Heart left ventricle (tissue), 13 donors: Measurements from ENCODE around the gene USH1C.

Experiments used
- POLR2A ChIP-seq, 2 donors: fragments of 450-650 bp; IDR thresholded peaks; one replicate each; pipeline ENCODE4 v1.6.1; 2017; ENCODE audit warnings: antibody characterized with exemption in 2 of 2, mild to moderate bottlenecking in 2 of 2, moderate library complexity in 2 of 2
- TF ChIP-seq, protein P1 (sequence below), 12 donors: fragments of 200-600 bp; sonication (generic) in 4 of 12; IDR thresholded peaks; one replicate each; pipeline versions ENCODE4 v1.5.0 to v1.8.0; 2018 to 2022; ENCODE audit warnings: antibody characterized with exemption in 12 of 12, mild to moderate bottlenecking in 5 of 12
- donor health status: ischemic (EF 13 %, LVEDD 7.1; RV severe dilation, severe dysfunction).
- donor health status: DM: no; HTN: yes; CAD: no.
- donor health status: DM: no; HTN: no; CAD: no.
- donor health status: ischemic (EF 25% LVEDD 6.9; RV normal size, moderate dysfunction).
- donor health status: ischemic (EF 25% LVEDD 5.7; RV mildly dilated, moderate dysfunction).
- donor health status: ischemic (EF 35%, LVEDD 5.7; RV mildly dilated, moderate dysfunction).
- donor health status: nonischemic (EF 11% LVEDD 7.7; RV severe dilation, severe dysfunction).
- donor health status: DM: yes; HTN: yes; CAD: no.
- donor health status: PGD.
- donor health status: ischemic (EF 29% LVEDD 5.4; RV normal size, mild dysfunction).
- donor health status: nonischemic (EF 23%, LVEDD 6.1; RV moderate dilation, normal function).

DNA sequence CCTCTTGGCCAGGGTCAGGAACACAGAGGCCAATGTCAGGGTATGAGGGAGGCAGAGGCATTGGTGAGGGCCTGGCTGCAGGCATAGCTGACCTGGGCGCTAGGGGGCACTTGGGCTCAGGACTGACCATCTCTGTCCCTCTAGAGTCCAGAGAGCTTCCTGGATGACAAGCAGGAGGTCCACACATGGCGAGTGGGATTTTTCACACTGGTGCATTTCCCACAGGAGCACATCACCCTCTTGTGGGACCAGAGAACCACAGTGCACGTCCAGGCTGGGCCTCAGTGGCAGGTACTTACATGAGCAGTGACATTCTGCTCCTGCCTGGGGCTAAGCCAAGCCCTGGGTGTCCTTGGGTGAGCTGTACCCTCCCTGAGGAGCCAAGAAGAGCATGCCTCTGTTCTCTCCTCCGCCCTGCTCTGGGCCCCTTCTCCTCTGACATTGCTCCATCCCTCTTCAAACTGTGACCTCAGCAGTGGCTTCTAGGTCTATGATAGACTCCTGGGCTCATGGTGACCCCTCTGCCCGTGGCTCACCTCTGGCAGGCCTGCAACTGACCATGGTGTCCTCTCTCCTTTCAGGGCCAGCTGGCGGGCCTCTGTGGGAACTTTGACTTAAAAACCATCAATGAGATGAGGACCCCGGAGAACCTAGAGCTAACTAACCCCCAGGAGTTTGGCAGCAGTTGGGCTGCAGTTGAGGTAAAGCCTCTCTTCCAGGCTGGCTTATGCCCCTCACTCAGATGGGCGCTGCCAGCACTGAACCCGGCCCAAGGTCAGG, 49.4 kb upstream of the USH1C start:
- TF ChIP-seq, protein P1, sequence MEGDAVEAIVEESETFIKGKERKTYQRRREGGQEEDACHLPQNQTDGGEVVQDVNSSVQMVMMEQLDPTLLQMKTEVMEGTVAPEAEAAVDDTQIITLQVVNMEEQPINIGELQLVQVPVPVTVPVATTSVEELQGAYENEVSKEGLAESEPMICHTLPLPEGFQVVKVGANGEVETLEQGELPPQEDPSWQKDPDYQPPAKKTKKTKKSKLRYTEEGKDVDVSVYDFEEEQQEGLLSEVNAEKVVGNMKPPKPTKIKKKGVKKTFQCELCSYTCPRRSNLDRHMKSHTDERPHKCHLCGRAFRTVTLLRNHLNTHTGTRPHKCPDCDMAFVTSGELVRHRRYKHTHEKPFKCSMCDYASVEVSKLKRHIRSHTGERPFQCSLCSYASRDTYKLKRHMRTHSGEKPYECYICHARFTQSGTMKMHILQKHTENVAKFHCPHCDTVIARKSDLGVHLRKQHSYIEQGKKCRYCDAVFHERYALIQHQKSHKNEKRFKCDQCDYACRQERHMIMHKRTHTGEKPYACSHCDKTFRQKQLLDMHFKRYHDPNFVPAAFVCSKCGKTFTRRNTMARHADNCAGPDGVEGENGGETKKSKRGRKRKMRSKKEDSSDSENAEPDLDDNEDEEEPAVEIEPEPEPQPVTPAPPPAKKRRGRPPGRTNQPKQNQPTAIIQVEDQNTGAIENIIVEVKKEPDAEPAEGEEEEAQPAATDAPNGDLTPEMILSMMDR (IDR thresholded peaks at IDR 0.05): no peak
- TF ChIP-seq POLR2A (IDR thresholded peaks at IDR 0.05): no peak
